GM12875 (cell line): ENCODE measurements around the gene GPR89A.
"Not testable (repeated sequence)": the region's sequence is repeated elsewhere in the genome, so short reads cannot be mapped to it uniquely, and the experiment has no call there.

Experiments
- H3K4me3 ChIP-seq: one replicate; pipeline ENCODE4 v1.5.1; 2011; ENCODE audit warnings: low read depth, low read length, control low read depth
- CTCF ChIP-seq: IDR thresholded peaks from 2 replicates; pipeline ENCODE4 v1.5.1; 2011; ENCODE audit warnings: low read depth, mild to moderate bottlenecking, control low read depth, inconsistent platforms, low read length, moderate library complexity, borderline replicate concordance; ENCODE audit not compliant: insufficient read depth

Gene GPR89A

GRCh38 chr1:145670995-145671745 lies 63.4 kb downstream of the GPR89A start:
- not testable (repeated sequence) for H3K4me3 ChIP-seq

GRCh38 chr1:145673217-145673616 lies 65.4 kb downstream of the GPR89A start:
- H3K4me3 ChIP-seq, result not testable (repeated sequence)

GRCh38 chr1:145684858-145685257 lies 77.1 kb downstream of the GPR89A start:
- H3K4me3 ChIP-seq, result not testable (repeated sequence)

- H3K4me3 ChIP-seq, result not testable (repeated sequence)
These were observed 78.3 kb downstream of the GPR89A start for GRCh38 chr1:145686078-145686477.

GRCh38 chr1:145688328-145688727 lies 80.5 kb downstream of the GPR89A start:
- no peak for TF ChIP-seq CTCF
- no peak overlapping the region for H3K4me3 ChIP-seq

- no peak overlapping the region for H3K4me3 ChIP-seq
- TF ChIP-seq CTCF, result no peak
These were observed 81.1 kb downstream of the GPR89A start for GRCh38 chr1:145688924-145689323.

GRCh38 chr1:145689922-145690321 lies 82.1 kb downstream of the GPR89A start:
- no peak for TF ChIP-seq CTCF
- H3K4me3 ChIP-seq, result no peak overlapping the region

GRCh38 chr1:145690587-145691558 lies 83.1 kb downstream of the GPR89A start:
- TF ChIP-seq CTCF, result no peak
- no peak overlapping the region for H3K4me3 ChIP-seq

GRCh38 chr1:145692785-145693443 lies 85.1 kb downstream of the GPR89A start:
- H3K4me3 ChIP-seq, result no peak overlapping the region
- no peak for TF ChIP-seq CTCF
